ENCODE results near the gene GZMH.
A peak's percentile ranks its signal among the peaks of the same experiment; 100 is the strongest.
"Not testable (repeated sequence)": the region's sequence is repeated elsewhere in the genome, so short reads cannot be mapped to it uniquely, and the experiment has no call there.

The GZMH gene

DNA sequence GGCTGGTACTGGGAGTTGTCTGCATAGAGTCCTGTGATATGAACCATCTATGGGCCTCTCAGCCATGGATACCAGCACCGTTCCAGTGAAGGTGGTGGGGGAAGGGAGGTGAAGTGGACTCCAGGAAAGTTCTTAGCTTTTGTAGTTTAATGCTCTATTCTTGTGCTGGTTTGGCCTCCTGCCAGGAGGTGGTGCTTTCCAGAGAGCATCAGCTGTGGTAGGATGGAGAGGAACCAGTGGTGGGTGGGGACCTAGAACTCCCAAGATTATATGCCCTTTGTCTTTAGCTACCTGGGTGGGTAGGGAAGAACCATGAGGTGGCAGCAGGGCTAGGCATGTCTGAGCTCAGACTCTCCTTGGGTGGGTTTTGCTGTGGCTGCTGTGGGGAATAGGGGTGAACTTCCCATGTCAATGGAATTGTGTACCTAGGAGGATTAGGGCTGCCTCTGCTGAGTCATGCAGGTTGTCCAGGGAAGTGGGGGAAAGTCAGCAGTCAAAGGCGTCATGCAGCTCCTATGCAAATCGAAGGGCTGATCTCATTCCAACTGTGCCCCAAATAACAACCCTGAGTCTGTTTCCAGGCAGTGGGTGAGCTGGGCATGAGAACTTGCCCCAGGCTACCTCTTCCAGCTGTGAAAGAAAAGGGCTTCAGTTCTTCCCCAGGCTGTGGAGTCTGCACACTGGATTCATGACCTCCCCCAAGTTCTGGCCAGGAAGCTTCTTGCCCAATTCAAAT, 14.2 kb downstream of the GZMH start:
- no peak overlapping the region for H3K4me3 ChIP-seq (ENCODE audit: low read depth, low read length)
- H3K27me3 ChIP-seq (ENCODE audit: control insufficient read depth, insufficient read depth, low read length), result no peaks in the 10 kb centered on the region
- H3K9ac ChIP-seq (ENCODE audit: low read depth, low read length), result no peak overlapping the region
- no peaks in the 10 kb centered on the region for H3K36me3 ChIP-seq (ENCODE audit: control insufficient read depth, insufficient read depth, low read length)
- peak overlapping the region; percentile 84 for H3K27ac ChIP-seq (ENCODE audit: low read depth, low read length)
- no peaks in the 10 kb centered on the region for H3K4me1 ChIP-seq (ENCODE audit: control insufficient read depth, insufficient read depth, low read length)
- H3K9me3 ChIP-seq (ENCODE audit: control insufficient read depth, insufficient read depth, low read length), result peaks cover 7% of the 10 kb centered on the region

DNA sequence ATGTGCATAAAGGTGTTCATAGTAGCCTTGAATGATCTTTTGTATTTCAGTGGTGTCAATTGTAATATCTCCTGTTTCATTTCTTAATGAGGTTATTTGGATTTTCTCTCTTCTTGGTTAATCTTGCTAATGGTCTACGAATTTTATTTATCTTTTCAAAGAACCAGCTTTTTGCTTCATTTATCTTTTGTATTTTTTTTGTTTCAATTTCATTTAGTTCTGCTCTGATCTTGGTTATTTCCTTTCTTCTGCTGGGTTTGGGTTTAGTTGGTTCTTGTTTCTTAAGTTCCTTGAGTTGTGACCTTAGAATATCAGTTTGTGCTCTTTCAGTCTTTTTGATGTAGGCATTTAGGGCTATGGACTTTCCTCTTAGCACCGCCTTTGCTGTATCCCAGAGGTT, 18.5 kb downstream of the GZMH start:
- H3K36me3 ChIP-seq (ENCODE audit: control insufficient read depth, insufficient read depth, low read length); H3K27me3 ChIP-seq (ENCODE audit: control insufficient read depth, insufficient read depth, low read length); H3K9ac ChIP-seq (ENCODE audit: low read depth, low read length); H3K4me3 ChIP-seq (ENCODE audit: low read depth, low read length); H3K4me1 ChIP-seq (ENCODE audit: control insufficient read depth, insufficient read depth, low read length); H3K27ac ChIP-seq (ENCODE audit: low read depth, low read length): not testable (repeated sequence)
- peaks cover 13% of the 10 kb centered on the region for H3K9me3 ChIP-seq (ENCODE audit: control insufficient read depth, insufficient read depth, low read length)

DNA sequence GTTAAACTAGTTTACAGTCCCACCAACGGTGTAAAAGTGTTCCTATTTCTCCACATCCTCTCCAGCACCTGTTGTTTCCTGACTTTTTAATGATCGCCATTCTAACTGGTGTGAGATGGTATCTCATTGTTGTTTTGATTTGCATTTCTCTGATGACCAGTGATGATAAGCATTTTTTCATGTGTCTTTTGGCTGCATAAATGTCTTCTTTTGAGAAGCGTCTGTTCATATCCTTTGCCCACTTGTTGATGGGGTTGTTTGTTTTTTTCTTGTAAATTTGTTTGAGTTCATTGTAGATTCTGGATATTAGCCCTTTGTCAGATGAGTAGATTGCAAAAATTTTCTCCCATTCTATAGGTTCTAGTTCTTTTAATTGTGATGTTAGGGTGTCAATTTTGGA, 25.1 kb downstream of the GZMH start:
- H3K9me3 ChIP-seq (ENCODE audit: control insufficient read depth, insufficient read depth, low read length); H3K27ac ChIP-seq (ENCODE audit: low read depth, low read length); H3K4me3 ChIP-seq (ENCODE audit: low read depth, low read length); H3K4me1 ChIP-seq (ENCODE audit: control insufficient read depth, insufficient read depth, low read length); H3K27me3 ChIP-seq (ENCODE audit: control insufficient read depth, insufficient read depth, low read length); H3K9ac ChIP-seq (ENCODE audit: low read depth, low read length); H3K36me3 ChIP-seq (ENCODE audit: control insufficient read depth, insufficient read depth, low read length): not testable (repeated sequence)

GRCh38 chr14:24578558-24578957, 30.9 kb downstream of the GZMH start:
- H3K36me3 ChIP-seq (ENCODE audit: control insufficient read depth, insufficient read depth, low read length), result no peaks in the 10 kb centered on the region
- no peak overlapping the region for H3K4me3 ChIP-seq (ENCODE audit: low read depth, low read length)
- no peaks in the 10 kb centered on the region for H3K27me3 ChIP-seq (ENCODE audit: control insufficient read depth, insufficient read depth, low read length)
- no peak overlapping the region for H3K27ac ChIP-seq (ENCODE audit: low read depth, low read length)
- H3K4me1 ChIP-seq (ENCODE audit: control insufficient read depth, insufficient read depth, low read length), result no peaks in the 10 kb centered on the region
- H3K9me3 ChIP-seq (ENCODE audit: control insufficient read depth, insufficient read depth, low read length), result no peaks in the 10 kb centered on the region
- H3K9ac ChIP-seq (ENCODE audit: low read depth, low read length), result no peak overlapping the region

DNA sequence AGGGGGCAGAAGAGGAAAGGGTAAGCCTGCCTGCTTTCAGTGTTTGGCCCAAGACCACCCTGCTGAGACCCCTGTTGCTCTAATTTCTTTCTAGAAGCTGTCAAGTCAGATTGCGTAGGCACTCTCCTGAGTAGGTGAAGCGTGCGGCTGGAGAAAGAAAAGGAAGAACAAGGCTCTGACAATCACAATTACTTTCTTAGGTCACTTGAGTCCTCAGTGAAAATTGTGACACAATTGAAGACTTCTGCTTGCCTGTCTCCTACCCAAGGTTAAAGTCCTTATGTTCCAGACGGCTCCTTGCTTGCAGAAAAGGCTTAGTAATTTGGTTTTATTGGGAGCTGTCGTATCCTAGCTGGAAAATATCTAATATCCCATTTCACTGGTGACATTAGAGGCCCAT, 32.7 kb downstream of the GZMH start:
- Histone ChIP-seq H3K9ac (ENCODE audit: low read depth, low read length) (no peak overlapping the region), H3K27ac (ENCODE audit: low read depth, low read length) (no peak overlapping the region), H3K27me3 (ENCODE audit: control insufficient read depth, insufficient read depth, low read length) (no peaks in the 10 kb centered on the region), H3K36me3 (ENCODE audit: control insufficient read depth, insufficient read depth, low read length) (no peaks in the 10 kb centered on the region), H3K4me1 (ENCODE audit: control insufficient read depth, insufficient read depth, low read length) (no peaks in the 10 kb centered on the region), H3K4me3 (ENCODE audit: low read depth, low read length) (no peak overlapping the region), H3K9me3 (ENCODE audit: control insufficient read depth, insufficient read depth, low read length) (no peaks in the 10 kb centered on the region)

DNA sequence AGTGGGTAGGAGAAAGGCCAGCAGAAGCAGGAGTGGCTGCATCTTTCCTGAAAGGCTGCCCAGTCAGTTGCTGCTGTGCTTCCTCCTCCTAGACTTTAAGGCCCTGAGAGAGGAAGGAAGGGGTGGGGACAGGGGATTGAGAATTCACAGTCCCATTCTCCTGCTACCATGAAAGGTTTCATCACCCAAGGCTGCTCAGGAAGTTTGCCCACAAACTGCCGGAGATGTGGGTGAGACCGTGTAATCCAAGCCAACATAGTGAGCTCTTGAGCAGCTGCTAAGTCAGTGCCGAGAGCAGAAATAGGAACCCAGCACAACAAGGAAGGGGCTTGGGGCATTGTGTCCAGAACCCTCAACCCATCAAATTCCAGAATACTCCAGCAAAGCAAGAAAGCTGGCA, 33.3 kb downstream of the GZMH start, which contains the start of gene CTSG:
TSS of gene CTSG (minus strand) at position 69 of the 400 bp plus-strand sequence. CDS start at position 42, 27 bp downstream.
- no peak within 1 kb of the TSS for H3K4me3 ChIP-seq (ENCODE audit: low read depth, low read length)
- H3K27me3 ChIP-seq (ENCODE audit: control insufficient read depth, insufficient read depth, low read length), result no peaks in the 10 kb centered on the region
- H3K27ac ChIP-seq (ENCODE audit: low read depth, low read length), result no peak within 1 kb of the TSS

DNA sequence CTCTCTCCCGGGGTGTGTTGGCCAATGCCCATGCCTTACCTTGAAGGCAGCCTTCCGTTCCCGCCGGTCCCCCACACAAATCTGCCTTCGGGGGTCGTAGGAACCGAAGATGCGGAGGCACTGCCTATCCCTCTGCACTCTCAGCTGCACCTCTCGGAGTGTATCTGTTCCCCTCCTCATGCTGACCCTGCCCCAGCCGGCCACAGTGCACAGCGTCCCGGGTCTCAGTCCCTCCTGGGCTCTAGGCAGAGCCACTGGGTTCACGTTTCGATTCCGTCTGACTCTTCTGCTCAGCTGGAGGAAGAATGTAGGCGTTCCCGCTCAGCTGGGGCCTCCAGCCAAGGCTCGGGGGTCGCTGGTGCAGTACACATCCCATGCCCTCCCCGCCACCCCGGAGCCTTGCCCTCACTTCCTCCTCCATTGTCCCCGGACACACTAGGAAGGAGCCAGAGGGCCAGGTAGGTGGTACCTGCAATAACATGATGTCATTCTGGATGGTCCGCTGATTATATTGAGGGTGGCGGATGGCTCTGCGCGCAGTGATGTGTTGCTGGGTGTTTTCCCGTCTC, 35.2 kb downstream of the GZMH start:
- no peak overlapping the region for H3K4me3 ChIP-seq (ENCODE audit: low read depth, low read length)
- no peak overlapping the region for H3K27ac ChIP-seq (ENCODE audit: low read depth, low read length)
- H3K27me3 ChIP-seq (ENCODE audit: control insufficient read depth, insufficient read depth, low read length), result no peaks in the 10 kb centered on the region
- H3K9ac ChIP-seq (ENCODE audit: low read depth, low read length), result no peak overlapping the region
- no peaks in the 10 kb centered on the region for H3K9me3 ChIP-seq (ENCODE audit: control insufficient read depth, insufficient read depth, low read length)
- H3K36me3 ChIP-seq (ENCODE audit: control insufficient read depth, insufficient read depth, low read length), result no peaks in the 10 kb centered on the region
- H3K4me1 ChIP-seq (ENCODE audit: control insufficient read depth, insufficient read depth, low read length), result no peaks in the 10 kb centered on the region

More for the DNA sequence above, 33.3 kb downstream of the GZMH start, which contains the start of gene CTSG:
- H3K9me3 ChIP-seq (ENCODE audit: control insufficient read depth, insufficient read depth, low read length), result no peaks in the 10 kb centered on the region
- H3K9ac ChIP-seq (ENCODE audit: low read depth, low read length), result no peak within 1 kb of the TSS
- H3K36me3 ChIP-seq (ENCODE audit: control insufficient read depth, insufficient read depth, low read length), result no peaks in the 10 kb centered on the region
- H3K4me1 ChIP-seq (ENCODE audit: control insufficient read depth, insufficient read depth, low read length), result no peaks in the 10 kb centered on the region

DNA sequence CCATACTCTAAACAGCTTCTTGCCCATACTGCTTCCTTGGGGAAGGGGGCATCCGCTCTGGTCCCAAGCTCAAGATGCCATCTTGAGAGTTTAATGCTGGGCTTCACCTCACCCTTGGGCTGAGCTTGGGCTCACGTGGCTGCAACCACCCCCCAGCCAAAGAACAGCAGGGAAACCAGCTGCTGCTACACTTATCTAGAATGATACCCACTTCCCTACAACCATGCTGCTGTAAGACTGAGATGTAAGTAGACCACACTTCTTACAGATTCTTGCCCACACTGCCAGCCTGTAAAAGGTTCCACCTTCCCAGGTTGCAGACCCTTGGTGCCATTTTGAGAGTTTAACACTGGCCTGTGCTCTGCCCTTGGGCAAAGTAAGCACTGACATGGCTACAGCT, 43.2 kb downstream of the GZMH start:
- no peaks in the 10 kb centered on the region for H3K36me3 ChIP-seq (ENCODE audit: control insufficient read depth, insufficient read depth, low read length)
- no peaks in the 10 kb centered on the region for H3K27me3 ChIP-seq (ENCODE audit: control insufficient read depth, insufficient read depth, low read length)
- H3K9ac ChIP-seq (ENCODE audit: low read depth, low read length), result no peak overlapping the region
- no peak overlapping the region for H3K27ac ChIP-seq (ENCODE audit: low read depth, low read length)
- no peaks in the 10 kb centered on the region for H3K4me1 ChIP-seq (ENCODE audit: control insufficient read depth, insufficient read depth, low read length)
- peaks cover 8% of the 10 kb centered on the region for H3K9me3 ChIP-seq (ENCODE audit: control insufficient read depth, insufficient read depth, low read length)
- no peak overlapping the region for H3K4me3 ChIP-seq (ENCODE audit: low read depth, low read length)

DNA sequence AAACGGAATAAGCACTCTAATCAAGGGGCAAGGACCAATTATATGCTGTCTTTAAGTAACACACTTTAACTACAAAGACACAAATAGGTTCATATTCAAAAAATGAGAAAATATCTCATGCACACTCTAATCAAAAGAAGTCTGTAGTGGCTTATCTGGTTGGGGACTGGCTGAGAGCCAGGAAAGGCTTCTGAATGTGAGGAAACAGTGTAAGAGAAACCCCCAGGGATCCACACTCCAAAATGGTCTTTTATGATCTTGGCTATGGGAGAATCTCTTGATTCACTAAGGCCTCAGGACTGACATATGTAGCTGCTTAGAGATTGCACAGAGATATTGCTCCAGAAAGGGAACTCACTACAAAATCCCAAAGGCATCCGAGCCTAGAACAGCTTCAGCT, 43.7 kb downstream of the GZMH start:
- no peak overlapping the region for H3K9ac ChIP-seq (ENCODE audit: low read depth, low read length)
- no peaks in the 10 kb centered on the region for H3K36me3 ChIP-seq (ENCODE audit: control insufficient read depth, insufficient read depth, low read length)
- H3K27me3 ChIP-seq (ENCODE audit: control insufficient read depth, insufficient read depth, low read length), result no peaks in the 10 kb centered on the region
- no peaks in the 10 kb centered on the region for H3K4me1 ChIP-seq (ENCODE audit: control insufficient read depth, insufficient read depth, low read length)
- no peak overlapping the region for H3K27ac ChIP-seq (ENCODE audit: low read depth, low read length)
- peaks cover 8% of the 10 kb centered on the region for H3K9me3 ChIP-seq (ENCODE audit: control insufficient read depth, insufficient read depth, low read length)
- no peak overlapping the region for H3K4me3 ChIP-seq (ENCODE audit: low read depth, low read length)

DNA sequence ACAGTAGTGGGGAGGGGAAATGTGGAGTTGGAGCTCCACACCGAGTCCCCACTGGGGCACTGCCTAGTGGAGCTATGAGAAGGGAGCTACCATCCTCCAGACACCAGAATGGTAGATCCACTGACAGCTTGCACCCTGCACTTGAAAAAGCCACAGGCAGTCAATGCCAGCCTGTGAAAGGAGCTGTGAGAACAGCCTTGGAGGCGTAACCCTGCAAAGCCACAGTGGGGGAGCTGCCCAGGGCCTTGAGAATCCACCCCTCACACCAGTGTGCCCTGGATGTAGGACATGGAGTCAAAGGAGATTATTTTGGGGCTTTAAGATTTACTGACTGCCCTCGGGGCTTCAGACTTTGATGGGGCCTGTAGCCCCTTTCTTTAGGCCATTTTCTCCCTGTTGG, 46.0 kb downstream of the GZMH start:
- Histone ChIP-seq H3K9ac (ENCODE audit: low read depth, low read length) (no peak overlapping the region), H3K36me3 (ENCODE audit: control insufficient read depth, insufficient read depth, low read length) (no peaks in the 10 kb centered on the region), H3K9me3 (ENCODE audit: control insufficient read depth, insufficient read depth, low read length) (peaks cover 8% of the 10 kb centered on the region), H3K27me3 (ENCODE audit: control insufficient read depth, insufficient read depth, low read length) (no peaks in the 10 kb centered on the region), H3K4me1 (ENCODE audit: control insufficient read depth, insufficient read depth, low read length) (no peaks in the 10 kb centered on the region), H3K27ac (ENCODE audit: low read depth, low read length) (no peak overlapping the region), H3K4me3 (ENCODE audit: low read depth, low read length) (no peak overlapping the region)

GRCh38 chr14:24556756-24557155, 52.7 kb downstream of the GZMH start:
- Histone ChIP-seq H3K9me3 (ENCODE audit: control insufficient read depth, insufficient read depth, low read length) (0 out of 2 replicates have a peak, but pooled peaks cover 2% of the 10 kb centered on the region), H3K36me3 (ENCODE audit: control insufficient read depth, insufficient read depth, low read length) (no peaks in the 10 kb centered on the region), H3K4me3 (ENCODE audit: low read depth, low read length) (no peak overlapping the region), H3K4me1 (ENCODE audit: control insufficient read depth, insufficient read depth, low read length) (no peaks in the 10 kb centered on the region), H3K27me3 (ENCODE audit: control insufficient read depth, insufficient read depth, low read length) (no peaks in the 10 kb centered on the region), H3K9ac (ENCODE audit: low read depth, low read length) (no peak overlapping the region), H3K27ac (ENCODE audit: low read depth, low read length) (no peak overlapping the region)

Measured in HUES48 (cell line).